Keratinocyte (primary cell): Measurements from ENCODE around the gene PITPNM3. TPM values are rescaled to one million over a fixed set of nuclear protein-coding genes. Genes with fewer than 3 reads are reported as not detected.

Experiments used
- DNase-seq: peaks from one replicate; pipeline ENCODE4 v3.0.0-alpha.2; 2011; ENCODE audit warnings: low read depth, missing footprints, low spot score
- FAIRE-seq: peaks from 2 replicates; lab custom pipeline; 2011; peaks lifted over from hg19 to GRCh38; lab: Jason Lieb, UNC
- H2AFZ ChIP-seq: 2 replicates; pipeline ENCODE4 v1.6.0; 2012; ENCODE audit warnings: low read length, control low read depth, inconsistent platforms; ENCODE audit not compliant: control insufficient read depth
- H3K27ac ChIP-seq: 2 replicates; pipeline ENCODE4 v1.5.1; 2011; ENCODE audit warnings: low read length; ENCODE audit not compliant: control insufficient read depth, insufficient read depth
- H3K27me3 ChIP-seq: 3 replicates; pipeline ENCODE4 v1.6.0; 2011; ENCODE audit warnings: low read length; ENCODE audit not compliant: control insufficient read depth, insufficient read depth; ENCODE audit errors: extremely low read depth
- H3K36me3 ChIP-seq, 2 experiments: 2 replicates in 1 of 2; 3 replicates in 1 of 2; pipeline ENCODE4 v1.5.1; 2011; ENCODE audit warnings: low read length in 2 of 2, mild to moderate bottlenecking in 1 of 2; ENCODE audit not compliant: control insufficient read depth in 2 of 2, insufficient read depth in 2 of 2; ENCODE audit errors: extremely low read depth in 1 of 2
- H3K4me1 ChIP-seq: 3 replicates; pipeline ENCODE4 v1.5.1; 2011; ENCODE audit warnings: low read length; ENCODE audit not compliant: control insufficient read depth, insufficient read depth; ENCODE audit errors: extremely low read depth
- H3K4me2 ChIP-seq: 3 replicates; pipeline ENCODE4 v1.6.0; 2011; ENCODE audit warnings: low read depth, low read length; ENCODE audit not compliant: control insufficient read depth, insufficient read depth; ENCODE audit errors: extremely low read depth
- H3K4me3 ChIP-seq, 3 experiments: fragments of 200-600 bp in 1 of 3; sonication (generic) in 1 of 3; 2 replicates in 2 of 3; 3 replicates in 1 of 3; pipeline ENCODE4 v1.5.1; 2011 to 2016; ENCODE audit warnings: low read length in 3 of 3, mild to moderate bottlenecking in 3 of 3, control low read depth in 2 of 3, inconsistent platforms in 1 of 3, low read depth in 1 of 3, mixed read lengths in 1 of 3, mixed run types in 1 of 3, moderate library complexity in 1 of 3; ENCODE audit not compliant: control insufficient read depth in 2 of 3, insufficient read depth in 2 of 3; ENCODE audit errors: extremely low read depth in 1 of 3
- H3K79me2 ChIP-seq: 2 replicates; pipeline ENCODE4 v1.6.0; 2012; ENCODE audit warnings: low read length; ENCODE audit not compliant: control insufficient read depth, insufficient read depth
- H3K9ac ChIP-seq: 3 replicates; pipeline ENCODE4 v1.6.0; 2011; ENCODE audit warnings: low read length; ENCODE audit not compliant: control insufficient read depth, insufficient read depth; ENCODE audit errors: extremely low read depth
- H3K9me1 ChIP-seq: 3 replicates; pipeline ENCODE4 v1.6.0; 2011; ENCODE audit warnings: low read length; ENCODE audit not compliant: control insufficient read depth, insufficient read depth; ENCODE audit errors: extremely low read depth
- H3K9me3 ChIP-seq: 2 replicates; pipeline ENCODE4 v1.5.1; 2012; ENCODE audit warnings: low read depth, low read length; ENCODE audit not compliant: control insufficient read depth
- H4K20me1 ChIP-seq: 3 replicates; pipeline ENCODE4 v1.6.0; 2011; ENCODE audit warnings: low read length; ENCODE audit not compliant: control insufficient read depth, insufficient read depth; ENCODE audit errors: extremely low read depth
- CTCF ChIP-seq, 3 experiments: IDR thresholded peaks in 1 of 3; conservative IDR thresholded peaks in 1 of 3; optimal IDR thresholded peaks in 1 of 3; 2 replicates in 2 of 3; 3 replicates in 1 of 3; pipeline versions ENCODE3 to v1.5.1; 2011; ENCODE audit warnings: low read length in 3 of 3, mild to moderate bottlenecking in 3 of 3, moderate library complexity in 2 of 3, control low read depth in 1 of 3, inconsistent platforms in 1 of 3; ENCODE audit not compliant: insufficient read depth in 2 of 3; ENCODE audit errors: extremely low read depth in 1 of 3
- EZH2 ChIP-seq: IDR thresholded peaks from one replicate; pipeline ENCODE4 v1.6.1; 2012; ENCODE audit warnings: inconsistent platforms, mild to moderate bottlenecking, low read length, moderate library complexity
- dilution Hi-C: fragments of 300-500 bp; cut with MboI; formaldehyde crosslinking; loops from one replicate; pipeline ENCODE4 v1.7.0; 2020; ENCODE audit warnings: low sequenced_read_pairs; ENCODE audit not compliant: extremely low pct_ligation_motif_present
- polyA plus RNA-seq, 5 experiments: library from polyadenylated mRNA; depleted of rRNA in 3 of 5; stranded (reverse) in 3 of 5; stranded (forward) in 1 of 5; unstranded in 1 of 5; fragments of >200 nt; gene quantifications; 1 replicate in 1 of 5; 2 replicates in 3 of 5; 3 replicates in 1 of 5; pipeline versions ENCODE4 v1.2.1 to v1.2.3, GENCODE V29; 2011 to 2012; ENCODE audit warnings: missing spikeins in 2 of 5, low read depth in 1 of 5, low replicate concordance in 1 of 5

The PITPNM3 gene
- polyA plus RNA-seq, 1 donor (not counting 4 experiments of a cell fraction or from before 2014, with no cell fraction given): 7.7 TPM

GRCh38 chr17:6548578-6549330, 7.6 kb downstream of the PITPNM3 start:
- H3K9me1 ChIP-seq: no peaks in the 10 kb centered on the region
- peak; percentile 89 for FAIRE-seq
- DNase-seq: no peak
- H3K4me2 ChIP-seq: peak overlapping the region; percentile 27
- no peak overlapping the region for H3K9ac ChIP-seq
- H3K27me3 ChIP-seq: no peaks in the 10 kb centered on the region
- peaks cover 53% of the 10 kb centered on the region for H3K4me1 ChIP-seq
- no peaks in the 10 kb centered on the region for H3K79me2 ChIP-seq
- no peaks in the 10 kb centered on the region for H3K36me3 ChIP-seq
- no peak overlapping the region for H3K4me3 ChIP-seq
- dilution Hi-C loops: no loop called here
- TF ChIP-seq CTCF (optimal IDR thresholded peaks at IDR 0.05 in 1 of 3, IDR thresholded peaks at IDR 0.05 in 1 of 3, conservative IDR thresholded peaks at IDR 0.05 in 1 of 3; ENCODE audit: extremely low read depth in 1 of 3, insufficient read depth in 2 of 3, low read length in 3 of 3): no peak
- TF ChIP-seq EZH2: no peak
- no peaks in the 10 kb centered on the region for H3K9me3 ChIP-seq
- peaks cover 5% of the 10 kb centered on the region for H4K20me1 ChIP-seq
- H3K27ac ChIP-seq: no peak overlapping the region
- H2AFZ ChIP-seq: no peak overlapping the region

GRCh38 chr17:6548034-6548433, 8.3 kb downstream of the PITPNM3 start:
- Histone ChIP-seq H3K27me3 (no peaks in the 10 kb centered on the region), H3K9ac (no peak overlapping the region), H3K4me3 (no peak overlapping the region), H2AFZ (no peak overlapping the region), H3K4me1 (peaks cover 48% of the 10 kb centered on the region), H3K27ac (no peak overlapping the region), H4K20me1 (peaks cover 5% of the 10 kb centered on the region), H3K79me2 (no peaks in the 10 kb centered on the region), H3K36me3 (no peaks in the 10 kb centered on the region), H3K9me3 (no peaks in the 10 kb centered on the region), H3K9me1 (no peaks in the 10 kb centered on the region), H3K4me2 (no peak overlapping the region)
- dilution Hi-C loops: no loop called here
- FAIRE-seq (no peak), DNase-seq (no peak)
- TF ChIP-seq EZH2: no peak
- TF ChIP-seq CTCF (optimal IDR thresholded peaks at IDR 0.05 in 1 of 3, IDR thresholded peaks at IDR 0.05 in 1 of 3, conservative IDR thresholded peaks at IDR 0.05 in 1 of 3; ENCODE audit: extremely low read depth in 1 of 3, insufficient read depth in 2 of 3, low read length in 3 of 3): no peak
